NCI-H1694 treated with DMSO at 0.1 percent for 48 hours (cell line): ENCODE results near the gene DDX41.

Experiments
- DNase-seq: peaks from one replicate; lab custom pipeline; 2025; lab: John Stamatoyannopoulos, UW

Gene DDX41

DNA sequence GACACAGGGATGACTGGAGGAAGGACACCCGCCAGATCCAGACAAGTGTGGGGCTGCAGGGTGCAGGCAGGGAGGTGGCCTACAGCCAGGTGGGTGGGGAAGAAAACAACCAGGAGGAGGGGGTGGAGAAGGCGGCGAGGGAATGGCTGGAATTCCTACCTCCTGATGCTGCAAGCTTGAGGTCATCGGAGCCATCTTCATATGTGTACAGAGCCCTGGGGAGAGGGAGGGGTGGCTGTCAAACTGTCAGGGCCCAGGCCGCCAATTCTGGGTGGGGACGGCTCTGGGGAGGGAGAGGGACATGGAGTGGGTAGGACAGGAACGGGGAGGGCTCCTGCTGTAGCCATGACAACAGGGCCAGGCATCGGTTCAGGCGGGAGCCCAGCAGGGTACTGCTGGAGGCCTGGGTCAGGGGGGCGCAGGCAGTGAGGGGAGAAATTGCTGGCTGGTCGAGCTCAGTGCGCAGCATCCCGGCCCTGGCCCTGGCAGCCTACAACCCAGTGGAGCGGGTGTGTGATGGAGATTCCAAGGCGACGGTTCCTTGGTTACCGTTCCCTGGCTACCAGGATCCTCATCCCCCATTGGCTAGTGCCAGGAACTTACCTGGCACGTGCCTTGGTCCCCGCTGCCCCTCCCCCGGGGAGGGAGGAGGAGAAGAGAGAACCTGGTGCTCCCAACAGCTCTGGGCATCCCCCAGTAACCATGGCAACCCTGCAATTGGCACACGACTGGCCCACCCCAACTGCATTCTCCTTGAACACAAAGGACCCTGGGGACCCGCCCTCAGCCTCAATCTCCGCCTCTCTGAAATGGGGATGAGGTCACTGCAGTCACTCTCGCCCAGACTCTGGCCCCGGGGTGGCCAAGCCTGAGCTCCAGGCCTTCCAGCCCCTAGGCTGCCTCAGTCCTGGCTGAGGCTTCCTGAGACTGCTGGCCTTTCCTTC is 47.8 kb downstream of the DDX41 start:
- DNase-seq, result no peak

DNA sequence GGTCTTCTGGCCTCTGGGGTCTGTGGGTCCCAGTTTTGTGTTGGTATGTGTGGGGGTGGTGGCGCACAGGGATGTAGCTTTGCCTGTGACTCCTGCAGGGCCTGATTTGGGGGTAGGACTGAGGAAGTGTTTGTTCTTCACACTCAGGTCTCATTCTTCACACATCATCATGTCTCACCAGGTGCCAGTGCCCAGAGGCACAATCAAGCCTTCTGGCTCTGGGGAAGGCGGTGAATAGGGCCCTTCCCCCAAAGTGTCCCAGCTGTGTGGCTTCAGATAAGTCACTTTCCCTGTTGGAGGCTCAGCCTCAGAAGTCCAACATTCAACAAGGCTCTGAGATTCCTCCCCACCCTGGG is 48.5 kb downstream of the DDX41 start:
- no peak for DNase-seq

GRCh38 chr5:177467436-177467835 is 49.3 kb downstream of the DDX41 start:
- no peak for DNase-seq

- no peak for DNase-seq
These were observed 49.9 kb downstream of the DDX41 start for GRCh38 chr5:177466861-177467260.

DNA sequence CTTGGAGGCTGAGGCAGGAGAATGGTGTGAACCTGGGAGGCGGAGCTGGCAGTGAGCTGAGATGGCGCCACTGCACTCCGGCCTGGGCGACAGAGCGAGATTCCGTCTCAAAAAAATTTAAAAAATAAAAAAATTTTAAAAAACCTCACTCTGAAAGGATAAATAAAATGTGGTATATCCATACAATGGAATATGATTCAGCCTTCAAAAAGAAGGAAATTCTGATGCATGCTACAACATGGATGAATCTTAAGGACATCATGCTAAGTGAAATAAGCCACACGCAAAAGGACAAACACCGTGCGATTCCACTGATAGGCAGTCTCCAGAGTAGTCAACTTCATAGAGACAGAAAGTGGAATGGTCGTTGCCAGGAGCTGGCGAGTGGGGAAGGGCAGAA is 51.7 kb downstream of the DDX41 start:
- DNase-seq, result no peak

- DNase-seq, result no peak
These were observed 54.6 kb downstream of the DDX41 start for GRCh38 chr5:177462021-177462670.
